ENCODE results near the gene ITGAV. TPM values are rescaled to one million over a fixed set of nuclear protein-coding genes. Genes with fewer than 3 reads are reported as not detected.

The ITGAV gene
- total RNA-seq, 6 donors from 2014 or later: 19.9 to 75.4 (median 58.7) TPM

DNA sequence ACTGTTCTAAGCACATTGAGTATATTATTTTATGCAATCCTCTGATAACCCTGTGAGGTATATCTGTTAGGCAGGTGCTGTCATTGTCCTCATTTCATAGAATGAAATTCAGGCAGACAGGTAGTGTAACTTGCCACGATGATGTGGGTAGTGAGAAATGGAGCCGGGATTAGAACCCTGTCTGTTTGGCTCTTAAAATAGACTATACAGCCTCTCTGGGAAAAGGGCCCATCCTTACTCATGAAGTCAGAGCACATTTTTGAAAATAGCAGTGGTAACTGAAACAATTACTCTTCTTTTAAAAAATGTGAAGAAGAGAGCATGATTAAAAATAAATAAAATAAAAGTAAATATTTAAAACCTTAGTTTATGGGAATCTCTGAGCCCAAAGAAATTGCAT is 127.0 kb downstream of the ITGAV start:
- DNase-seq (no peak), ATAC-seq (ENCODE audit: low FRiP score in 2 of 2) (no peak)
- no peaks in the 10 kb centered on the region for H3K9me3 ChIP-seq
- H3K4me3 ChIP-seq: no peak overlapping the region
- H3K36me3 ChIP-seq: no peaks in the 10 kb centered on the region
- TF ChIP-seq, protein P1, sequence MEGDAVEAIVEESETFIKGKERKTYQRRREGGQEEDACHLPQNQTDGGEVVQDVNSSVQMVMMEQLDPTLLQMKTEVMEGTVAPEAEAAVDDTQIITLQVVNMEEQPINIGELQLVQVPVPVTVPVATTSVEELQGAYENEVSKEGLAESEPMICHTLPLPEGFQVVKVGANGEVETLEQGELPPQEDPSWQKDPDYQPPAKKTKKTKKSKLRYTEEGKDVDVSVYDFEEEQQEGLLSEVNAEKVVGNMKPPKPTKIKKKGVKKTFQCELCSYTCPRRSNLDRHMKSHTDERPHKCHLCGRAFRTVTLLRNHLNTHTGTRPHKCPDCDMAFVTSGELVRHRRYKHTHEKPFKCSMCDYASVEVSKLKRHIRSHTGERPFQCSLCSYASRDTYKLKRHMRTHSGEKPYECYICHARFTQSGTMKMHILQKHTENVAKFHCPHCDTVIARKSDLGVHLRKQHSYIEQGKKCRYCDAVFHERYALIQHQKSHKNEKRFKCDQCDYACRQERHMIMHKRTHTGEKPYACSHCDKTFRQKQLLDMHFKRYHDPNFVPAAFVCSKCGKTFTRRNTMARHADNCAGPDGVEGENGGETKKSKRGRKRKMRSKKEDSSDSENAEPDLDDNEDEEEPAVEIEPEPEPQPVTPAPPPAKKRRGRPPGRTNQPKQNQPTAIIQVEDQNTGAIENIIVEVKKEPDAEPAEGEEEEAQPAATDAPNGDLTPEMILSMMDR (IDR thresholded peaks at IDR 0.05): no peak
- TF ChIP-seq POLR2A (IDR thresholded peaks at IDR 0.05): no peak
- no peak for TF ChIP-seq POLR2AphosphoS5 (IDR thresholded peaks at IDR 0.05)
- TF ChIP-seq EP300 (IDR thresholded peaks at IDR 0.05): no peak
- no peak overlapping the region for H3K27ac ChIP-seq
- no peaks in the 10 kb centered on the region for H3K27me3 ChIP-seq
- H3K4me1 ChIP-seq: no peaks in the 10 kb centered on the region
- WGBS, 2 donors: 90% methylated on average over 2 of the region's 2 CpGs

DNA sequence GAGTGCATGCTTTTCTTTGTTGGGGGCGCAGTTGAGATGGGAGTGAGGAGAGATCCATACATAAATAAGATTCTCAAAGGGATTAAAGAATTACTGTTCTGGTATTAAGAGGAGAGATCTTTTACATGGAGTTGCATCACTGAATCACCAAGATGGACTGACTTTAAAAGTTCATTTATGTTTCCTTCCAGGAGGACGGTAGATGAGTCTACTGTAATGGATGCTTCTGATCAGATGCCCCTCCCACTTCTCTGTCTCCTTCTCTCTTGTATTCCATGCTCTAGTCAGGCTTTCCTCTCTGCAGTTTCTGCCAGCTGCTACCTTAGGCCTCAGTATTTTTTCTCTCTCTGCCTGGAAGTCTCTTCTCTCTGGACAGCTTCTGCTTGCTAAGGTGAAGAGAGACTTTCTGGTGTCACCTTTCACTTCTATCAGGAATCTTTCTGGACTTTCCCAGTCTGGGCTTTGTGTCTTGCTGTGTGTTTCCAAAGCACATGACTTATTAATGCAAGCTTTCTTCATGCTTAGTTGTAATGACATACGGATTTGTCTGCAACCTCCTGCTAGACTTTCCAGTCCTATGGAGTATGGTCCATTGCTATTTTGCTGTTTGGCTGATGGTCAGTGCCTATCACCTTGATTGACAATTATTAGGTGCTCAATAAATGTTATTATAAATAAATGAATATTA is 127.6 kb downstream of the ITGAV start:
- Histone ChIP-seq H3K4me1 (no peaks in the 10 kb centered on the region), H3K36me3 (no peaks in the 10 kb centered on the region), H3K9me3 (no peaks in the 10 kb centered on the region), H3K27ac (no peak overlapping the region), H3K4me3 (no peak overlapping the region), H3K27me3 (no peaks in the 10 kb centered on the region)
- DNase-seq (no peak), ATAC-seq (ENCODE audit: low FRiP score in 2 of 2) (no peak)
- WGBS, 2 donors: 77 to 86% methylated on average over 3 of the region's 3 CpGs
- TF ChIP-seq POLR2A (IDR thresholded peaks at IDR 0.05) (no peak), EP300 (IDR thresholded peaks at IDR 0.05) (no peak), POLR2AphosphoS5 (IDR thresholded peaks at IDR 0.05) (no peak)
- TF ChIP-seq, protein P1 (IDR thresholded peaks at IDR 0.05): no peak

DNA sequence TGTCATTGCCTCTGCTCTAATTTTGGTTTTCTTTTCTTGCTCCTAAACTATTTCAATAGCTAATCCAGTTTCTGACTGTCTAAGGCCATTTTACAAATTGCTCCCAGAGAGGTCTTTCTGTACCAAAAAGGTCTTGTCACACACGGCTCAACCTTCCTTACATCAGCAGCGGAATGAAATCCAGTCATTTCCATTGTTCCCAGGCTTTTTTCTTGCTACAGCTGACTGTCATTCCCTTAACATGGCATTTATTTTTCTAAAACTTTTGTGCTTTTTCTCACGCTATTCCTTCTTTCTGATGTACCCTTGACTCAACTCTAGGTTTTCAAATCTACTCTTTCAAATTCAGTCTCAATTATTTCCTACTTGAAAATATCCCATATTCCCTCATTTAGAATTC is 128.3 kb downstream of the ITGAV start:
- WGBS, 2 donors: 94 to 97% methylated on average over 3 of the region's 3 CpGs
- ATAC-seq (ENCODE audit: low FRiP score in 2 of 2): no peak
- TF ChIP-seq, protein P1 (IDR thresholded peaks at IDR 0.05): no peak
- TF ChIP-seq POLR2A (IDR thresholded peaks at IDR 0.05): no peak
- no peak for TF ChIP-seq POLR2AphosphoS5 (IDR thresholded peaks at IDR 0.05)
- TF ChIP-seq EP300 (IDR thresholded peaks at IDR 0.05): no peak
- Histone ChIP-seq H3K9me3 (no peaks in the 10 kb centered on the region), H3K4me1 (no peaks in the 10 kb centered on the region), H3K27ac (no peak overlapping the region), H3K27me3 (no peaks in the 10 kb centered on the region), H3K4me3 (no peak overlapping the region), H3K36me3 (no peaks in the 10 kb centered on the region)
- DNase-seq: no peak

DNA sequence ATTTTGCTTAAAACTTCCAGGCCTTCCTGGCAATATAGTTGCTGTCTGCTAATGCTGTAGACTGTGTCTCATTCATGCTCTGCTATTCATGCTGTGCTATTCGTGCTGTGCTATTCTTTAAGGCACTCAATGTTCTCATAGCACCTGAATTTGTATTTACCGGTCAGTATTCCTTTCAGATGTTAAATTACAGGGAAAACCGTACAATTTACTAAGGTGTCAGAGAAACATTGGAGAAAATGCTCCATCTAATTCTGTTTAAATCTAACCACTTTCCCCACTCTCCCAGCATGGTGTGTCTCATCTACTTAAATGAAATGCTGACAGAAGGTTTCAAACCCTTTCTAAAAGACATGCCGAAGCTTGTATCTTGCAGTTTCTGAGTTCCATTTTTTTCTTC is 129.0 kb downstream of the ITGAV start:
- Histone ChIP-seq H3K4me1 (no peaks in the 10 kb centered on the region), H3K36me3 (no peaks in the 10 kb centered on the region), H3K4me3 (no peak overlapping the region), H3K9me3 (no peaks in the 10 kb centered on the region), H3K27me3 (no peaks in the 10 kb centered on the region), H3K27ac (no peak overlapping the region)
- ATAC-seq (ENCODE audit: low FRiP score in 2 of 2) (no peak), DNase-seq (no peak)
- TF ChIP-seq POLR2A (IDR thresholded peaks at IDR 0.05): no peak
- TF ChIP-seq, protein P1 (IDR thresholded peaks at IDR 0.05): no peak
- TF ChIP-seq EP300 (IDR thresholded peaks at IDR 0.05): no peak
- no peak for TF ChIP-seq POLR2AphosphoS5 (IDR thresholded peaks at IDR 0.05)
- WGBS, 2 donors: 89 to 91% methylated on average over 4 of the region's 4 CpGs

DNA sequence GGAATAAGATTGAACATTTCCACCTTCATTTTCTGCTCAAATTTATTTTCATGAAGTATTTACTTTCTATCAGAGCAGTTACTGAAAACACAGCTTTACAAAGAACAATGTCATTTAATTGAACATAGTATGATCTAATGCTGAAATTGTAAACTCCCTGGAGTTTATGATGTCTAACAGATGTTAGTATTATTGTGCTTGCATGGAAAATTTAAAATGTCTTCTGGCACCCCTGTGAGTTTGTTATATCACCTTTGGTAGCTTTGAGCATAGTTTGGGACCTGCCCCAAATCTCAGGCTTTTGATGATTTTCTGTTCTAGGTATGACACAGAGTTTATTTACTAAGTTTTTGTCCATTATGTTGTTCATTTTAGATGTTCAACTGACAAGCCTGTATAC is 132.1 kb downstream of the ITGAV start:
- no peaks in the 10 kb centered on the region for H3K27me3 ChIP-seq
- no peaks in the 10 kb centered on the region for H3K4me1 ChIP-seq
- no peak overlapping the region for H3K4me3 ChIP-seq
- no peak for DNase-seq
- TF ChIP-seq EP300 (IDR thresholded peaks at IDR 0.05) (no peak), POLR2A (IDR thresholded peaks at IDR 0.05) (no peak), POLR2AphosphoS5 (IDR thresholded peaks at IDR 0.05) (no peak)
- TF ChIP-seq, protein P1 (IDR thresholded peaks at IDR 0.05): no peak
- H3K36me3 ChIP-seq: no peaks in the 10 kb centered on the region
- H3K27ac ChIP-seq: no peak overlapping the region
- H3K9me3 ChIP-seq: no peaks in the 10 kb centered on the region
- no peak for ATAC-seq (ENCODE audit: low FRiP score in 2 of 2)
